Liver (tissue), 9 donors: ENCODE data around the gene PTCD3. TPM values are rescaled to one million over a fixed set of nuclear protein-coding genes. Genes with fewer than 3 reads are reported as not detected.

Source experiments
- DNase-seq: peaks from one replicate; pipeline ENCODE4 v3.0.0-alpha.2; 2017; ENCODE audit warnings: low spot score
- H3K27ac ChIP-seq, 2 donors: one replicate each; pipeline ENCODE4 v1.7.0; 2013; ENCODE audit warnings: inconsistent platforms in 2 of 2, low read length in 2 of 2, control low read depth in 1 of 2, low read depth in 1 of 2, mild to moderate bottlenecking in 1 of 2
- H3K27me3 ChIP-seq, 4 donors: one replicate each; pipeline versions ENCODE4 v1.6.1 to v1.7.0; 2013; ENCODE audit warnings: low read length in 3 of 4, inconsistent platforms in 1 of 4, mild to moderate bottlenecking in 1 of 4, moderate library complexity in 1 of 4; ENCODE audit not compliant: control insufficient read depth in 4 of 4, insufficient read depth in 4 of 4
- H3K36me3 ChIP-seq, 4 donors: one replicate each; pipeline versions ENCODE4 v1.6.1 to v1.7.0; 2013; ENCODE audit warnings: low read length in 3 of 4, mild to moderate bottlenecking in 3 of 4, low read depth in 1 of 4, moderate library complexity in 1 of 4; ENCODE audit not compliant: control insufficient read depth in 4 of 4, insufficient read depth in 3 of 4
- H3K4me1 ChIP-seq, 4 donors: one replicate each; pipeline versions ENCODE4 v1.6.1 to v1.7.0; 2013; ENCODE audit warnings: low read length in 3 of 4, mild to moderate bottlenecking in 3 of 4, moderate library complexity in 1 of 4; ENCODE audit not compliant: control insufficient read depth in 4 of 4, insufficient read depth in 4 of 4
- H3K4me3 ChIP-seq, 3 donors: one replicate each; pipeline versions ENCODE4 v1.6.1 to v1.7.0; 2013; ENCODE audit warnings: low read length in 3 of 3, control low read depth in 1 of 3, low read depth in 1 of 3, mild to moderate bottlenecking in 1 of 3
- H3K9ac ChIP-seq, 2 donors: one replicate each; pipeline ENCODE4 v1.7.0; 2013; ENCODE audit warnings: low read length in 2 of 2, mild to moderate bottlenecking in 2 of 2, moderate library complexity in 2 of 2, control low read depth in 1 of 2, low read depth in 1 of 2
- H3K9me3 ChIP-seq, 4 donors: one replicate each; pipeline versions ENCODE4 v1.6.1 to v1.7.0; 2013; ENCODE audit warnings: low read length in 3 of 4; ENCODE audit not compliant: control insufficient read depth in 4 of 4
- ATF3 ChIP-seq: IDR thresholded peaks from 2 replicates; pipeline ENCODE4 v1.6.1; 2016; ENCODE audit warnings: antibody characterized with exemption
- EGR1 ChIP-seq, 2 donors: IDR thresholded peaks; 2 replicates each; pipeline ENCODE4 v1.6.1; 2016 to 2018; ENCODE audit warnings: antibody characterized with exemption in 2 of 2, low read depth in 2 of 2
- FOXA1 ChIP-seq: IDR thresholded peaks from 2 replicates; pipeline ENCODE4 v1.6.1; 2016; ENCODE audit warnings: antibody characterized with exemption
- FOXA2 ChIP-seq: IDR thresholded peaks from 2 replicates; pipeline ENCODE4 v1.6.1; 2016; ENCODE audit warnings: antibody characterized with exemption
- GABPA ChIP-seq, 2 donors: IDR thresholded peaks in 1 of 2; conservative IDR thresholded peaks in 1 of 2; 2 replicates each; pipeline ENCODE4 v1.6.1; 2016; ENCODE audit warnings: antibody characterized with exemption in 2 of 2, mild to moderate bottlenecking in 1 of 2, moderate library complexity in 1 of 2
- HNF4A ChIP-seq, 2 donors: conservative IDR thresholded peaks; 2 replicates each; pipeline ENCODE4 v1.6.1; 2016; ENCODE audit warnings: antibody characterized with exemption in 2 of 2, mild to moderate bottlenecking in 2 of 2
- HNF4G ChIP-seq: IDR thresholded peaks from 2 replicates; pipeline ENCODE4 v1.6.1; 2016; ENCODE audit warnings: antibody characterized with exemption
- JUND ChIP-seq, 2 donors: IDR thresholded peaks; 2 replicates each; pipeline ENCODE4 v1.6.1; 2016; ENCODE audit warnings: antibody characterized with exemption in 2 of 2
- NR2F2 ChIP-seq: IDR thresholded peaks from 2 replicates; pipeline ENCODE4 v1.6.1; 2016; ENCODE audit warnings: antibody characterized with exemption
- REST ChIP-seq: IDR thresholded peaks from 2 replicates; pipeline ENCODE4 v1.6.1; 2016; ENCODE audit warnings: antibody characterized with exemption, mild to moderate bottlenecking
- RXRA ChIP-seq, 2 donors: IDR thresholded peaks; 2 replicates each; pipeline ENCODE4 v1.6.1; 2017 to 2018; ENCODE audit warnings: antibody characterized with exemption in 2 of 2, mild to moderate bottlenecking in 1 of 2
- SP1 ChIP-seq: IDR thresholded peaks from 2 replicates; pipeline ENCODE4 v1.6.1; 2018; ENCODE audit warnings: antibody characterized with exemption, mild to moderate bottlenecking
- TAF1 ChIP-seq: conservative IDR thresholded peaks from 2 replicates; pipeline ENCODE4 v1.6.1; 2016; ENCODE audit warnings: antibody characterized with exemption, mild to moderate bottlenecking
- YY1 ChIP-seq: IDR thresholded peaks from 2 replicates; pipeline ENCODE4 v1.6.1; 2016; ENCODE audit warnings: antibody characterized with exemption, mild to moderate bottlenecking
- WGBS: extraction: QIAGEN DNeasy Blood & Tissue Kit; methylation state at CpG from one replicate; pipeline ENCODE4 v1.1.7; 2013; 5-methylcytosine and 5-hydroxymethylcytosine counted together
- polyA plus RNA-seq, 2 donors: library from polyadenylated mRNA; stranded (reverse) in 1 of 2; unstranded in 1 of 2; fragments of 200-250 nt in 1 of 2; fragments of >200 nt in 1 of 2; fragmentation: Nextera tagmentation in 1 of 2; extraction: Ambion mirVana in 1 of 2; gene quantifications; one replicate each; pipeline versions ENCODE4 v1.2.1 to v1.2.3, GENCODE V29; 2013 to 2015
- total RNA-seq, 2 donors: library from RNA; depleted of rRNA; stranded (reverse); fragments of >200 nt; gene quantifications; one replicate each; pipeline ENCODE4 v1.2.3, GENCODE V29; 2014
- TF ChIP-seq, protein P1 (sequence below): IDR thresholded peaks from 2 replicates; pipeline ENCODE4 v1.6.1; 2016; ENCODE audit warnings: antibody characterized with exemption
- TF ChIP-seq, protein P2 (sequence below): fragments of 150-350 bp; IDR thresholded peaks from 2 replicates; pipeline ENCODE4 v1.5.1; 2017; ENCODE audit warnings: improper control_type of control experiment, low read depth, low read length; ENCODE audit not compliant: missing input control
- TF ChIP-seq, protein P3 (sequence below): IDR thresholded peaks from 2 replicates; pipeline ENCODE4 v1.6.1; 2016; ENCODE audit warnings: antibody characterized with exemption
- donor health status: healthy.
- donor health status: healthy.
- donor health status: healthy.
- donor health status: healthy.
- donor health status: healthy.

The PTCD3 gene
- total and polyA plus RNA-seq, 4 donors = 25.5 to 74.6 (median 45.2) TPM

GRCh38 chr2:86124683-86125082 is 18.6 kb downstream of the PTCD3 start:
- 86% methylated on average over 5 of the region's 5 CpGs for WGBS

GRCh38 chr2:86134709-86135108 is 28.7 kb downstream of the PTCD3 start:
- H3K27me3 ChIP-seq = no peaks in the 10 kb centered on the region
- TF ChIP-seq RXRA (IDR thresholded peaks at IDR 0.05) (no peak), SP1 (no peak), FOXA2 (no peak), FOXA1 (no peak), ATF3 (no peak), YY1 (no peak), TAF1 (no peak), GABPA (IDR thresholded peaks at IDR 0.05 in 1 of 2, conservative IDR thresholded peaks at IDR 0.05 in 1 of 2) (no peak)
- TF ChIP-seq, protein P1, sequence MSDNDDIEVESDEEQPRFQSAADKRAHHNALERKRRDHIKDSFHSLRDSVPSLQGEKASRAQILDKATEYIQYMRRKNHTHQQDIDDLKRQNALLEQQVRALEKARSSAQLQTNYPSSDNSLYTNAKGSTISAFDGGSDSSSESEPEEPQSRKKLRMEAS = no peak
- no peak for DNase-seq
- no peak overlapping the region for H3K27ac ChIP-seq
- 96% methylated on average over 4 of the region's 4 CpGs for whole genome bisulfite sequencing
- H3K9me3 ChIP-seq = no peaks in the 10 kb centered on the region
- no peak overlapping the region for H3K4me3 ChIP-seq
- H3K36me3 ChIP-seq = peaks cover 17 to 97% (median 85%) of the 10 kb centered on the region in 4 donors
- no peak overlapping the region for H3K9ac ChIP-seq
- H3K4me1 ChIP-seq = no peaks in the 10 kb centered on the region

More at GRCh38 chr2:86124683-86125082, 18.6 kb downstream of the PTCD3 start:
- no peak overlapping the region for H3K9ac ChIP-seq
- H3K27ac ChIP-seq = no peak overlapping the region
- H3K36me3 ChIP-seq = peaks cover 18 to 98% (median 77%) of the 10 kb centered on the region in 4 donors
- no peaks in the 10 kb centered on the region for H3K4me1 ChIP-seq
- TF ChIP-seq, protein P1 = no peak
- TF ChIP-seq JUND (IDR thresholded peaks at IDR 0.05) = no peak
- no peak for TF ChIP-seq RXRA (IDR thresholded peaks at IDR 0.05)
- no peak for TF ChIP-seq FOXA1
- no peak for TF ChIP-seq HNF4A (conservative IDR thresholded peaks at IDR 0.05)
- TF ChIP-seq HNF4G = no peak
- TF ChIP-seq REST = no peak
- no peaks in the 10 kb centered on the region for H3K27me3 ChIP-seq
- DNase-seq = no peak
- H3K9me3 ChIP-seq = no peaks in the 10 kb centered on the region
- H3K4me3 ChIP-seq = no peak overlapping the region

DNA sequence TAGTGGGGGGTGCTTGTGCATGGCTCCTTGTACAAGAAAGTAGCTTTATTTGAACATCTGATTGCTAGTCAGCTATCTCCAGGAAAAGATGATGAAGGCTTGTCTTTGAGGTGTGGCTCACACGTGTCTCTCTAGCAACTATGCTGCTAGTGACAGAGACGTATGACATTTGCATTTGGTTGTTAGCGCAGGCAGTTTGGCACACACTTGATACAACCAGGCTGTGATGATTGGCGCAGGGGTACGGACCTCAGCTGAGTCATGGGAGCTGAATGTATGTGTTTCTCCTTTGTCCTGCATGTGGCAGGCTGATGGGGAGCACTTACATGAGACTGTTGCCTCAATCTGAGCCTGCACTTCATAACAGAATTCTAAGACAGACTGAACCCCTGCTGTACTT is 29.6 kb downstream of the PTCD3 start:
- no peaks in the 10 kb centered on the region for H3K4me1 ChIP-seq
- H3K9ac ChIP-seq = no peak overlapping the region
- no peaks in the 10 kb centered on the region for H3K27me3 ChIP-seq
- no peaks in the 10 kb centered on the region for H3K9me3 ChIP-seq
- H3K27ac ChIP-seq = no peak overlapping the region
- WGBS = 94% methylated on average over 5 of the region's 5 CpGs
- DNase-seq = no peak
- H3K4me3 ChIP-seq = no peak overlapping the region
- H3K36me3 ChIP-seq = peaks cover 17 to 95% (median 86%) of the 10 kb centered on the region in 4 donors
- TF ChIP-seq YY1 (no peak), HNF4A (conservative IDR thresholded peaks at IDR 0.05) (no peak), FOXA1 (no peak), JUND (IDR thresholded peaks at IDR 0.05) (no peak), NR2F2 (no peak), EGR1 (IDR thresholded peaks at IDR 0.05; ENCODE audit: low read depth in 2 of 2) (no peak)
- TF ChIP-seq, protein P2, sequence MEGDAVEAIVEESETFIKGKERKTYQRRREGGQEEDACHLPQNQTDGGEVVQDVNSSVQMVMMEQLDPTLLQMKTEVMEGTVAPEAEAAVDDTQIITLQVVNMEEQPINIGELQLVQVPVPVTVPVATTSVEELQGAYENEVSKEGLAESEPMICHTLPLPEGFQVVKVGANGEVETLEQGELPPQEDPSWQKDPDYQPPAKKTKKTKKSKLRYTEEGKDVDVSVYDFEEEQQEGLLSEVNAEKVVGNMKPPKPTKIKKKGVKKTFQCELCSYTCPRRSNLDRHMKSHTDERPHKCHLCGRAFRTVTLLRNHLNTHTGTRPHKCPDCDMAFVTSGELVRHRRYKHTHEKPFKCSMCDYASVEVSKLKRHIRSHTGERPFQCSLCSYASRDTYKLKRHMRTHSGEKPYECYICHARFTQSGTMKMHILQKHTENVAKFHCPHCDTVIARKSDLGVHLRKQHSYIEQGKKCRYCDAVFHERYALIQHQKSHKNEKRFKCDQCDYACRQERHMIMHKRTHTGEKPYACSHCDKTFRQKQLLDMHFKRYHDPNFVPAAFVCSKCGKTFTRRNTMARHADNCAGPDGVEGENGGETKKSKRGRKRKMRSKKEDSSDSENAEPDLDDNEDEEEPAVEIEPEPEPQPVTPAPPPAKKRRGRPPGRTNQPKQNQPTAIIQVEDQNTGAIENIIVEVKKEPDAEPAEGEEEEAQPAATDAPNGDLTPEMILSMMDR = no peak
- TF ChIP-seq, protein P3, sequence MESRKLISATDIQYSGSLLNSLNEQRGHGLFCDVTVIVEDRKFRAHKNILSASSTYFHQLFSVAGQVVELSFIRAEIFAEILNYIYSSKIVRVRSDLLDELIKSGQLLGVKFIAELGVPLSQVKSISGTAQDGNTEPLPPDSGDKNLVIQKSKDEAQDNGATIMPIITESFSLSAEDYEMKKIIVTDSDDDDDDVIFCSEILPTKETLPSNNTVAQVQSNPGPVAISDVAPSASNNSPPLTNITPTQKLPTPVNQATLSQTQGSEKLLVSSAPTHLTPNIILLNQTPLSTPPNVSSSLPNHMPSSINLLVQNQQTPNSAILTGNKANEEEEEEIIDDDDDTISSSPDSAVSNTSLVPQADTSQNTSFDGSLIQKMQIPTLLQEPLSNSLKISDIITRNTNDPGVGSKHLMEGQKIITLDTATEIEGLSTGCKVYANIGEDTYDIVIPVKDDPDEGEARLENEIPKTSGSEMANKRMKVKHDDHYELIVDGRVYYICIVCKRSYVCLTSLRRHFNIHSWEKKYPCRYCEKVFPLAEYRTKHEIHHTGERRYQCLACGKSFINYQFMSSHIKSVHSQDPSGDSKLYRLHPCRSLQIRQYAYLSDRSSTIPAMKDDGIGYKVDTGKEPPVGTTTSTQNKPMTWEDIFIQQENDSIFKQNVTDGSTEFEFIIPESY = no peak
